ENCODE measurements around the gene SLC5A2.

Gene SLC5A2

DNA sequence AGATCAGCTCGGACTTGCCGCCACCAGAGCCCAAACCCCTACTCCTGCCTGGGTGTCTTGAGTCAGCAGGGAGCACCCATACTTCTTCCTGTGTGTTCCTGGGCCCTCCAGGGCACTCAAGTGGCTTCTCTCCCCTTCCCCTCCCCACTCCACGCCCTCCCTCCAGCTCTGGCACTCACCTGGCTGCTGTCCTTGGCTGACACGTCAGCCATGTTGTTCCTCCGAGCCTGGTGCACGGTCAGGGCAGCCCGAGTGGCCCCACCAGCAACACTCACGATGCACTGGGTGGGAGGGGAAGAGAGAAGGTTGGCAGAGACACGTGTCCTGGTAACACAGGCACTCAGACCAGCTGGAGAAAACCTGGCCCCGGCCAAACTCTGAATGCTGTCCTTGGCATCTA, 13.7 kb downstream of the SLC5A2 start:
- no peak overlapping the region for H2BK12ac ChIP-seq (ENCODE audit: low read length)
- no peak overlapping the region for H4K8ac ChIP-seq (ENCODE audit: low read depth, low read length)
- no peak overlapping the region for H3K9ac ChIP-seq (ENCODE audit: low read depth, low read length, poor library complexity)
- H3K14ac ChIP-seq (ENCODE audit: low read length) = no peak overlapping the region
- H3K4me1 ChIP-seq (ENCODE audit: control insufficient read depth in 2 of 2, insufficient read depth in 1 of 2, low read depth in 1 of 2, low read length in 2 of 2) = no peaks in the 10 kb centered on the region
- H3K23ac ChIP-seq (ENCODE audit: low read depth, low read length, poor library complexity) = no peak overlapping the region
- no peaks in the 10 kb centered on the region for H3K27me3 ChIP-seq (ENCODE audit: control insufficient read depth in 3 of 3, insufficient read depth in 3 of 3, low read depth in 1 of 3, low read length in 3 of 3)
- H3K4me2 ChIP-seq (ENCODE audit: insufficient read depth, low read length, poor library complexity, severe bottlenecking) = no peak overlapping the region
- no peak overlapping the region for H3K27ac ChIP-seq (replicated peaks; ENCODE audit: low read length)
- H2BK5ac ChIP-seq (ENCODE audit: low read length) = no peak overlapping the region
- no peak for DNase-seq (ENCODE audit: low spot score)
- no peak overlapping the region for H2AK5ac ChIP-seq (ENCODE audit: low read depth, low read length)
- H3K79me1 ChIP-seq (ENCODE audit: low read depth, low read length) = no peaks in the 10 kb centered on the region
- H2BK15ac ChIP-seq (ENCODE audit: low read length) = no peak overlapping the region
- peaks cover 22 to 91% of the 10 kb centered on the region in 2 donors for H3K36me3 ChIP-seq (replicated peaks in 1 of 2; ENCODE audit: control insufficient read depth in 2 of 2, insufficient read depth in 2 of 2, low read length in 2 of 2)
- no peak overlapping the region for H3K4ac ChIP-seq (ENCODE audit: low read length)
- H3K4me3 ChIP-seq (ENCODE audit: low read length in 2 of 2) = no peak overlapping the region
- H2AFZ ChIP-seq (ENCODE audit: low read length) = no peak overlapping the region
- WGBS, 2 donors (ENCODE audit: extremely low coverage in 2 of 2, insufficient read length in 2 of 2, insufficient replicate concordance in 1 of 2) = no CpG with 5 or more reads among the region's 10 CpGs
- no peak overlapping the region for H4K91ac ChIP-seq (ENCODE audit: low read depth, low read length, poor library complexity)
- H2BK120ac ChIP-seq (ENCODE audit: low read depth, low read length) = no peak overlapping the region
- no peaks in the 10 kb centered on the region for H3K9me3 ChIP-seq (replicated peaks in 1 of 2; ENCODE audit: control insufficient read depth in 2 of 2, insufficient read depth in 1 of 2, low read depth in 1 of 2, low read length in 2 of 2)
- H3K18ac ChIP-seq (ENCODE audit: low read length) = no peak overlapping the region

DNA sequence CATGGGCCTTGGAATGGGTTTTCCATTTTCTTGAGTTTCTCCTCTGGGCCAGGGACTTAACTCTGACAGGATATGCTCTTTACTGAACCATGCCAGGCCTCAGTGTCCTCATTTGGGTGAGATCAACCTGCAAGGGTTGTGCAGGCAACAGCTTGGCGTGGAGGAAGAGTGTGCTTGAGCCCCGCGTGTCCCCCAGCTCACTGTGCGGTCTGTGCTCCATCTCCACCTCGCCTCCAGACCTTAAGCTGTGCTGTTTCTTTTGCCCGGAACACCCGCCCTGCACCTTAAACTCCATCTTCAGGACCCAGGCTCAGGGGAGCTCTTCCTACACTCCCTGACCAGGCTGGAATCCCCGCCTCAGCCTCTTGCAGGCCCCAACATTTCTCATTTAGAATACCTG, 15.6 kb downstream of the SLC5A2 start:
- peaks cover 11 to 72% of the 10 kb centered on the region in 2 donors for H3K36me3 ChIP-seq (replicated peaks in 1 of 2; ENCODE audit: control insufficient read depth in 2 of 2, insufficient read depth in 2 of 2, low read length in 2 of 2)
- H3K4me1 ChIP-seq (ENCODE audit: control insufficient read depth in 2 of 2, insufficient read depth in 1 of 2, low read depth in 1 of 2, low read length in 2 of 2) = no peaks in the 10 kb centered on the region
- H3K4me2 ChIP-seq (ENCODE audit: insufficient read depth, low read length, poor library complexity, severe bottlenecking) = no peak overlapping the region

DNA sequence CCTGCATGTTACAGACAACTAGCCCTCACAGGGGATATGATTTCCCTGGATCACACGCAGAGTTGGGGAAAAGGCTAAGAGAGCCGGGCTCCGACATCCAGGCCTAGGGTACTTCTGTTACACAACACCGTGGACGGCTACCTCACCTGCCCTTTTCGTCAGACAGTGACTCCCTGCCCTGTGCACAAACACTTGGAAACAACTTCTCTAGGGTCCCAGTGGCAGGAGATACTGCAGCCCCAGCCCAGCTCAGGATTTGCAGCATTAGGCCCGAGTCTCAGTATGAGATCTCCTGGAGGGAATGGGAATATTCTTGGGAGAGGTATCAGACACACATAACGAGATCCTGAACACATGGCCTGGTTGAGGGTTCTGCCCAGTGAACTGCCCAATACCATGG, 17.0 kb downstream of the SLC5A2 start:
- Histone ChIP-seq H4K91ac (ENCODE audit: low read depth, low read length, poor library complexity) (no peak overlapping the region), H2AFZ (ENCODE audit: low read length) (no peak overlapping the region), H3K36me3 (replicated peaks in 1 of 2; ENCODE audit: control insufficient read depth in 2 of 2, insufficient read depth in 2 of 2, low read length in 2 of 2) (peaks cover 10 to 65% of the 10 kb centered on the region in 2 donors), H3K9ac (ENCODE audit: low read depth, low read length, poor library complexity) (no peak overlapping the region), H3K4me3 (ENCODE audit: low read length in 2 of 2) (no peak overlapping the region), H2BK120ac (ENCODE audit: low read depth, low read length) (no peak overlapping the region), H3K14ac (ENCODE audit: low read length) (no peak overlapping the region), H3K4me2 (ENCODE audit: insufficient read depth, low read length, poor library complexity, severe bottlenecking) (no peak overlapping the region), H3K9me3 (replicated peaks in 1 of 2; ENCODE audit: control insufficient read depth in 2 of 2, insufficient read depth in 1 of 2, low read depth in 1 of 2, low read length in 2 of 2) (no peaks in the 10 kb centered on the region), H2AK5ac (ENCODE audit: low read depth, low read length) (no peak overlapping the region), H3K4ac (ENCODE audit: low read length) (no peak overlapping the region), H3K4me1 (ENCODE audit: control insufficient read depth in 2 of 2, insufficient read depth in 1 of 2, low read depth in 1 of 2, low read length in 2 of 2) (no peaks in the 10 kb centered on the region), H2BK5ac (ENCODE audit: low read length) (no peak overlapping the region), H3K18ac (ENCODE audit: low read length) (no peak overlapping the region), H3K23ac (ENCODE audit: low read depth, low read length, poor library complexity) (no peak overlapping the region), H4K8ac (ENCODE audit: low read depth, low read length) (no peak overlapping the region), H2BK12ac (ENCODE audit: low read length) (no peak overlapping the region), H3K79me1 (ENCODE audit: low read depth, low read length) (no peaks in the 10 kb centered on the region), H3K27me3 (ENCODE audit: control insufficient read depth in 3 of 3, insufficient read depth in 3 of 3, low read depth in 1 of 3, low read length in 3 of 3) (no peaks in the 10 kb centered on the region), H3K27ac (replicated peaks; ENCODE audit: low read length) (no peak overlapping the region), H2BK15ac (ENCODE audit: low read length) (no peak overlapping the region)
- WGBS, 2 donors (ENCODE audit: extremely low coverage in 2 of 2, insufficient read length in 2 of 2, insufficient replicate concordance in 1 of 2) = no CpG with 5 or more reads among the region's 8 CpGs
- DNase-seq (ENCODE audit: low spot score) = no peak

More for the DNA sequence above, 15.6 kb downstream of the SLC5A2 start:
- no peak overlapping the region for H3K9ac ChIP-seq (ENCODE audit: low read depth, low read length, poor library complexity)
- no peak overlapping the region for H2BK120ac ChIP-seq (ENCODE audit: low read depth, low read length)
- H2AK5ac ChIP-seq (ENCODE audit: low read depth, low read length) = no peak overlapping the region
- no peak for DNase-seq (ENCODE audit: low spot score)
- WGBS, 2 donors (ENCODE audit: extremely low coverage in 2 of 2, insufficient read length in 2 of 2, insufficient replicate concordance in 1 of 2) = no CpG with 5 or more reads among the region's 8 CpGs
- H3K9me3 ChIP-seq (replicated peaks in 1 of 2; ENCODE audit: control insufficient read depth in 2 of 2, insufficient read depth in 1 of 2, low read depth in 1 of 2, low read length in 2 of 2) = no peaks in the 10 kb centered on the region
- H3K23ac ChIP-seq (ENCODE audit: low read depth, low read length, poor library complexity) = no peak overlapping the region
- H2AFZ ChIP-seq (ENCODE audit: low read length) = no peak overlapping the region
- no peak overlapping the region for H2BK12ac ChIP-seq (ENCODE audit: low read length)
- no peak overlapping the region for H2BK15ac ChIP-seq (ENCODE audit: low read length)
- H4K91ac ChIP-seq (ENCODE audit: low read depth, low read length, poor library complexity) = no peak overlapping the region
- H3K18ac ChIP-seq (ENCODE audit: low read length) = no peak overlapping the region
- no peak overlapping the region for H3K4me3 ChIP-seq (ENCODE audit: low read length in 2 of 2)
- no peak overlapping the region for H3K27ac ChIP-seq (replicated peaks; ENCODE audit: low read length)
- H2BK5ac ChIP-seq (ENCODE audit: low read length) = no peak overlapping the region
- no peaks in the 10 kb centered on the region for H3K27me3 ChIP-seq (ENCODE audit: control insufficient read depth in 3 of 3, insufficient read depth in 3 of 3, low read depth in 1 of 3, low read length in 3 of 3)
- no peak overlapping the region for H4K8ac ChIP-seq (ENCODE audit: low read depth, low read length)
- H3K4ac ChIP-seq (ENCODE audit: low read length) = no peak overlapping the region
- no peak overlapping the region for H3K14ac ChIP-seq (ENCODE audit: low read length)
- no peaks in the 10 kb centered on the region for H3K79me1 ChIP-seq (ENCODE audit: low read depth, low read length)

DNA sequence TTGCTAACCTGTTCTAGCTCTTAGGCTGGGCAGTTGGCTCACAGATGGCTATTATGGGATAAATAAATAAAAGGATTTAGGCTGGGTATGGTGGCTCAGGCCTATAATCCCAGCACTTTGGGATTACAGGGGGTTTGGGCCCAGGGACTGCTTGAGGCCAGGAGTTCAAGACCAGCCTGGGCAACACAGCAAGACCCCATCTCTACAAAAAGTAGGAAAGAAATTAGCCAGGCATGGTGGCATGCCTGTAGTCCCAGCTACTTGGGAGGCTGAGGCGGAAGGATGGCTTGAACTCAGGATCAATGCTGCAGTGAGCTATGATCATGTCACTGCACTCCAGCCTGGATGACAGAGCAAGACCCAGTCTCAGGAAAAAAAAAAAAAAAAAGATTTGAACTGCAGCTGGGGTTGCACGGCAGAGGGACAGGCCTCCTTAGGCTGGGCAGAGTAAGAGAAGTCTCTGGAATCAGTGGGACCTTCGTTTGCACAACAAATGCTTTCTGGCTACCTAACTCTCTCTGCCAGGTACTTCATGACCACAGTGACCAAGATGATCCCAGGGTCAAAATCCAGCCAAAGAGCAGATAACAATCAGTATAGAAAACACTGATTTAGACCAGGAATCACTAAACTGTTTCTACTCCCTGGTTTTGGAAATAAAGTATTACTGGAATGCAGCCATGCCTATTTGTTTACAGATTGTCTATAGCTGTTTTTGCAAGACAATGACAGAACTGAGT, 18.5 kb downstream of the SLC5A2 start:
- H2BK12ac ChIP-seq (ENCODE audit: low read length) = no peak overlapping the region
- H3K9me3 ChIP-seq (replicated peaks in 1 of 2; ENCODE audit: control insufficient read depth in 2 of 2, insufficient read depth in 1 of 2, low read depth in 1 of 2, low read length in 2 of 2) = no peaks in the 10 kb centered on the region
- H2AK5ac ChIP-seq (ENCODE audit: low read depth, low read length) = no peak overlapping the region
- no peak for DNase-seq (ENCODE audit: low spot score)
- H3K4me3 ChIP-seq (ENCODE audit: low read length in 2 of 2) = no peak overlapping the region
- H3K4ac ChIP-seq (ENCODE audit: low read length) = no peak overlapping the region
- H3K4me1 ChIP-seq (ENCODE audit: control insufficient read depth in 2 of 2, insufficient read depth in 1 of 2, low read depth in 1 of 2, low read length in 2 of 2) = no peaks in the 10 kb centered on the region
- WGBS, 2 donors (ENCODE audit: extremely low coverage in 2 of 2, insufficient read length in 2 of 2, insufficient replicate concordance in 1 of 2) = no CpG with 5 or more reads among the region's 3 CpGs
- no peaks in the 10 kb centered on the region for H3K27me3 ChIP-seq (ENCODE audit: control insufficient read depth in 3 of 3, insufficient read depth in 3 of 3, low read depth in 1 of 3, low read length in 3 of 3)
- H3K27ac ChIP-seq (replicated peaks; ENCODE audit: low read length) = no peak overlapping the region
- H2BK120ac ChIP-seq (ENCODE audit: low read depth, low read length) = no peak overlapping the region
- H4K91ac ChIP-seq (ENCODE audit: low read depth, low read length, poor library complexity) = no peak overlapping the region
- H3K79me1 ChIP-seq (ENCODE audit: low read depth, low read length) = no peaks in the 10 kb centered on the region
- H2BK15ac ChIP-seq (ENCODE audit: low read length) = no peak overlapping the region
- H2AFZ ChIP-seq (ENCODE audit: low read length) = no peak overlapping the region
- H3K18ac ChIP-seq (ENCODE audit: low read length) = no peak overlapping the region
- peaks cover 10 to 63% of the 10 kb centered on the region in 2 donors for H3K36me3 ChIP-seq (replicated peaks in 1 of 2; ENCODE audit: control insufficient read depth in 2 of 2, insufficient read depth in 2 of 2, low read length in 2 of 2)
- no peak overlapping the region for H3K4me2 ChIP-seq (ENCODE audit: insufficient read depth, low read length, poor library complexity, severe bottlenecking)
- H4K8ac ChIP-seq (ENCODE audit: low read depth, low read length) = peak overlapping the region; percentile 1
- no peak overlapping the region for H3K14ac ChIP-seq (ENCODE audit: low read length)
- no peak overlapping the region for H2BK5ac ChIP-seq (ENCODE audit: low read length)
- H3K23ac ChIP-seq (ENCODE audit: low read depth, low read length, poor library complexity) = no peak overlapping the region
- no peak overlapping the region for H3K9ac ChIP-seq (ENCODE audit: low read depth, low read length, poor library complexity)
